Mesothelial cell of epicardium (in vitro differentiated cells): ENCODE data around the gene INO80D. TPM values are rescaled to one million over a fixed set of nuclear protein-coding genes. Genes with fewer than 3 reads are reported as not detected.
A peak's percentile ranks its signal among the peaks of the same experiment; 100 is the strongest.
"Not testable (repeated sequence)": the region's sequence is repeated elsewhere in the genome, so short reads cannot be mapped to it uniquely, and the experiment has no call there.

Source experiments
- DNase-seq, 2 experiments: peaks; one replicate each; pipeline ENCODE4 v3.0.0; 2021; ENCODE audit warnings: low spot score in 2 of 2; ENCODE audit not compliant: unreplicated experiment in 2 of 2
- H3K27ac Mint-ChIP-seq: 2 replicates; pipeline ENCODE4 v1.8.0; 2021; ENCODE audit warnings: mixed read lengths
- H3K27me3 Mint-ChIP-seq: 2 replicates; pipeline ENCODE4 v1.8.0; 2021; ENCODE audit warnings: low read depth, mixed read lengths
- H3K36me3 Mint-ChIP-seq: 2 replicates; pipeline ENCODE4 v1.8.0; 2021; ENCODE audit warnings: mixed read lengths
- H3K4me1 Mint-ChIP-seq: 2 replicates; pipeline ENCODE4 v1.8.0; 2021; ENCODE audit warnings: mixed read lengths
- H3K4me3 Mint-ChIP-seq: 2 replicates; pipeline ENCODE4 v1.8.0; 2021; ENCODE audit warnings: mild to moderate bottlenecking, moderate library complexity, mixed read lengths
- H3K9me3 Mint-ChIP-seq: 2 replicates; pipeline ENCODE4 v1.8.0; 2021; ENCODE audit warnings: mixed read lengths
- total RNA-seq: library from RNA; stranded (reverse); gene quantifications from 3 replicates; pipeline ENCODE4 v1.2.1, GENCODE V29; 2021
- TF ChIP-seq, protein P1 (sequence below): fragments of 200-600 bp; sonication (generic); IDR thresholded peaks from one replicate; pipeline ENCODE4 v1.5.0; 2021; ENCODE audit warnings: antibody characterized with exemption; ENCODE audit not compliant: unreplicated experiment

INO80D gene, protein sequence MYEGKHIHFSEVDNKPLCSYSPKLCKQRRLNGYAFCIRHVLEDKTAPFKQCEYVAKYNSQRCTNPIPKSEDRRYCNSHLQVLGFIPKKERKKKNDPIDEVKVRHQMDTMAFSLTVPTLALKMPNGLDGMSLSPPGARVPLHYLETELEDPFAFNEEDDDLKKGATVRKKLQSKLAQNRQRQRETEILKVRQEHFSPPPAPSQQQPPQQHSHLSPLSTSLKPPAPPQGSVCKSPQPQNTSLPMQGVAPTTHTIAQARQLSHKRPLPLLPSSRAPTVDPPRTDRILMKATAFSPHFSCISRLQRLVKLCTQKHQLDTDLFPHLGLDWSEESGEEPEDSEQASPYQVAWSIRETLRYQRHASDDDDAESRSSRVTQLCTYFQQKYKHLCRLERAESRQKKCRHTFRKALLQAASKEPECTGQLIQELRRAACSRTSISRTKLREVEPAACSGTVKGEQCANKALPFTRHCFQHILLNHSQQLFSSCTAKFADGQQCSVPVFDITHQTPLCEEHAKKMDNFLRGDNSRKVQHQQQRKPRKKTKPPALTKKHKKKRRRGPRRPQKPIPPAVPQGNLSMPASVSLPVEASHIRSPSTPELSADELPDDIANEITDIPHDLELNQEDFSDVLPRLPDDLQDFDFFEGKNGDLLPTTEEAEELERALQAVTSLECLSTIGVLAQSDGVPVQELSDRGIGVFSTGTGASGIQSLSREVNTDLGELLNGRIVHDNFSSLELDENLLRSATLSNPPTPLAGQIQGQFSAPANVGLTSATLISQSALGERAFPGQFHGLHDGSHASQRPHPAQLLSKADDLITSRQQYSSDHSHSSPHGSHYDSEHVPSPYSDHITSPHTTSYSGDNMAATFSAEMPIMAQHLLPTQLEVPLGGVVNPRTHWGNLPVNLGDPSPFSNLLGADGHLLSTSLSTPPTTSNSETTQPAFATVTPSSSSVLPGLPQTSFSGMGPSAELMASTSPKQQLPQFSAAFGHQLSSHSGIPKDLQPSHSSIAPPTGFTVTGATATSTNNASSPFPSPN
- total RNA-seq: 21.4 to 23.1 TPM (median 21.7 TPM) in 3 replicates

DNA sequence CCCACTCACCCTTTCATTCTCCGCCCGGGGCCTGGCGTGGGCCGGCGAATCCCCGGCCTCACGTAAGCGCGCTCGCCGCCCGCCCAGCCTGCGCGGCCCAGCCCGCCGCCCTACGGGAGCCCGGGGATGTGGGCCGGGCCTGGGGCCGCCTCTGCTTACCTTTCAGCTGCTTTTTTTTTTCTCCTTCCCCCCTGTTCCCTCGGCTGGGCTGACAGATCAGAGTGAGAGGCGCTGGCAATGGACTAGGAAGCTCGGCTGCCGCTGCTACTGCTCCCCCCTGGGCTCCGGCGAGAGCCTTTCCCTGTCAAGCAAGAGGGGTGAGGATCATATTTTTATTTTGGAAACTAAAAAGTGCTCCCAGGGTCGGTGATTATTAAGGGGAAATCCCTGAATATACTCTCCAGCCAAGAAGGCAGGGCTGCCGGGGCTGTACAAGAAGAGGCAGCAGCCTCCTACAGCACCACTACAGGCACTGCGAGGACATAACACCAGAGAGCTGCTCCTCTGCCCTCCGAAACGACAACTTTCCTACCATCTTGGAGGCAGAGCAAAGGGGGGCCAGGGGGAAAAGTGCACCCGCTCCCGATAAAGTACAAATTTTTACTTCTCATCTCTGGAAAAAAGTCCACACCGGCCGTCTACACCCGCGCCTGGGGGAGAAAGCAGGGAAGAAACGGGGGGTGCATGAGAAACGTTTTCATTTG lies at the start of gene INO80D:
Gene INO80D (minus strand): TSS at position 433 of the 704 bp plus-strand sequence. CDS start 23,158 bp downstream, outside the sequence.
- TF ChIP-seq, protein P1, sequence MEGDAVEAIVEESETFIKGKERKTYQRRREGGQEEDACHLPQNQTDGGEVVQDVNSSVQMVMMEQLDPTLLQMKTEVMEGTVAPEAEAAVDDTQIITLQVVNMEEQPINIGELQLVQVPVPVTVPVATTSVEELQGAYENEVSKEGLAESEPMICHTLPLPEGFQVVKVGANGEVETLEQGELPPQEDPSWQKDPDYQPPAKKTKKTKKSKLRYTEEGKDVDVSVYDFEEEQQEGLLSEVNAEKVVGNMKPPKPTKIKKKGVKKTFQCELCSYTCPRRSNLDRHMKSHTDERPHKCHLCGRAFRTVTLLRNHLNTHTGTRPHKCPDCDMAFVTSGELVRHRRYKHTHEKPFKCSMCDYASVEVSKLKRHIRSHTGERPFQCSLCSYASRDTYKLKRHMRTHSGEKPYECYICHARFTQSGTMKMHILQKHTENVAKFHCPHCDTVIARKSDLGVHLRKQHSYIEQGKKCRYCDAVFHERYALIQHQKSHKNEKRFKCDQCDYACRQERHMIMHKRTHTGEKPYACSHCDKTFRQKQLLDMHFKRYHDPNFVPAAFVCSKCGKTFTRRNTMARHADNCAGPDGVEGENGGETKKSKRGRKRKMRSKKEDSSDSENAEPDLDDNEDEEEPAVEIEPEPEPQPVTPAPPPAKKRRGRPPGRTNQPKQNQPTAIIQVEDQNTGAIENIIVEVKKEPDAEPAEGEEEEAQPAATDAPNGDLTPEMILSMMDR: no peak
- Mint-ChIP-seq H3K27me3 (no peaks in the 10 kb centered on the region), H3K4me1 (peaks cover 18% of the 10 kb centered on the region), H3K27ac (peak within 1 kb of the TSS; percentile 100), H3K4me3 (peak within 1 kb of the TSS; percentile 95), H3K36me3 (peaks cover 5% of the 10 kb centered on the region), H3K9me3 (no peaks in the 10 kb centered on the region)
- DNase-seq: peak; percentile 53 to 78

DNA sequence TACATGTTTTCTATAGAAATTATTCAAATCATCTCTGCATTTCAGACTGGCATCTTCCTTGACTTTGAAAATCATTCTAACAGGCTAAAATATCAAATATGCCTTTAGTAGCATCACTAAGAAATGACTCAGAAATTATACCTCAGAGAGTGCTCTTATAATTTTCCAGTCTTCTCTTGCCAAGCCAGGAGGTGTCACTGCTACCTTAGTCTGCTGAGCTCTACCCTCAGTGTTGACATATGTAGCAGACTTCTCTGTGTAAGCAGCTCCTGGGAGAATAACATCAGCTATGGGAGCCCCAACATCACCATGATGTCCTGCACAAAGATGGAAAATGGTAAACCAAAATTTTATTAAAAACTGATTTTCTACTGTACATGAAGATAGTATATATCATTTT lies 41.7 kb upstream of the INO80D start:
- H3K27me3 Mint-ChIP-seq: no peaks in the 10 kb centered on the region
- no peak overlapping the region for H3K4me3 Mint-ChIP-seq
- no peaks in the 10 kb centered on the region for H3K4me1 Mint-ChIP-seq
- H3K36me3 Mint-ChIP-seq: peaks cover 29% of the 10 kb centered on the region
- H3K27ac Mint-ChIP-seq: no peak overlapping the region
- TF ChIP-seq, protein P1: no peak
- no peak for DNase-seq
- no peaks in the 10 kb centered on the region for H3K9me3 Mint-ChIP-seq

DNA sequence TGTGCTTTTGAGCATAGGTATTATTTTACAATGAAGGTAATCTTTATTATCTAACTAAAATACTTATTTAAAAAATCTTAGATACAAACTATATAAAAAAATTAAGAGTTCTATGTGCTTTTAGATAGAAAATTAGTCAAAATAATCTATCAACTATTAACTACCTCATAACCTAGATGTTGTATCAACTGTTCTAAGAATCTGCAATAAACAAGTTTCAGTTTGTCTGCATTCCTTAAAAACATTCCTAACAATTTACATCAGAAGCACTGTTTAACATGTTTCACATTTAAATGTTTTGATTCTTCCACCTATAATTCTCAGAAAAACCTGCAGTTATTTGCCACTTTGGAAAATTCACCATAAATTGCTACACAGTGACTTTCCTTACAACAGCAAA lies 39.9 kb upstream of the INO80D start:
- H3K4me3 Mint-ChIP-seq: no peak overlapping the region
- H3K9me3 Mint-ChIP-seq: peaks cover 4% of the 10 kb centered on the region
- H3K36me3 Mint-ChIP-seq: peaks cover 41% of the 10 kb centered on the region
- H3K4me1 Mint-ChIP-seq: no peaks in the 10 kb centered on the region
- no peaks in the 10 kb centered on the region for H3K27me3 Mint-ChIP-seq
- no peak overlapping the region for H3K27ac Mint-ChIP-seq
- no peak for DNase-seq
- TF ChIP-seq, protein P1: no peak

DNA sequence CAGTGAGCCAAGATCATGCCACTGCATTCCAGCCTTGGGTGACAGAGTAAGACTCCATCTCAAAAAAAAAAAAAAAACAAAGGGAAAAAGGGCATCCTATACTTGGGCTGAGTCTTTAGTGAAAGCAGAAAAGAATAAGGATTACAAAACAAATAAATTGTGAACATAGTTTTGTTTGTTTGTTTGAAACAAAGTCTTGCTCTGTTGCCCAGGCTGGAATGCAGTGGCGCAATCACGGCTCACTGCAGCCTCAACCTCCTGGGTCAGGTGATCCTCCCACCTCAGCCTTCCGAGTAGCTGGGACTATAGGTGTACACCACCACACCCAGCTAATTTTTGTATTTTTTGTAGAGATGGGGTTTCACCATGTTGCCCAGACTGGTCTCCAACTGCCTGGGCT lies 36.6 kb upstream of the INO80D start:
- not testable (repeated sequence) for H3K4me1 Mint-ChIP-seq, H3K27me3 Mint-ChIP-seq, DNase-seq, H3K4me3 Mint-ChIP-seq, H3K27ac Mint-ChIP-seq
- peaks cover 41% of the 10 kb centered on the region for H3K36me3 Mint-ChIP-seq
- peaks cover 14% of the 10 kb centered on the region for H3K9me3 Mint-ChIP-seq

DNA sequence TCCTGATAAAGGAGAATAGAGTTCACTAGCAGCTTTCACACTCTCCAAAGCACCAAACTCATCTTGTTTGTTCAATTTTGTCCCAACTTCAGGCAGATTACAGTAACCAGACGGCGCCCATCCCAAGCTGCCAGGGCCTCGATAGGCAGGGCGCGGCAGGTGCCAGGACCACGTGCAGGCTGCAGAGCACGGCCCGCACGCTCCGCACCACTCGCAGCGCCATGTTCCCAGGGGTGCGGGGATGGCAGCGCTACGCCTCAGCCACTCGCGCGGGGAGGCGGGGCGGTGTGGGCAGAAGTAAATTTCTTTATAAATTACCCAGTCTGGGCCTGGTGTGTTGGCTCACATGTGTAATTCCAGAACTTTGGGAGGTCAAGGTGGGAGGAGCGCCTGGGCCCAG lies 30.3 kb upstream of the INO80D start:
- TF ChIP-seq, protein P1: no peak
- Mint-ChIP-seq H3K27me3 (no peaks in the 10 kb centered on the region), H3K9me3 (peaks cover 19% of the 10 kb centered on the region), H3K27ac (no peak overlapping the region), H3K4me3 (no peak overlapping the region), H3K36me3 (peaks cover 42% of the 10 kb centered on the region), H3K4me1 (no peaks in the 10 kb centered on the region)
- DNase-seq: no peak
